ENCODE data around the gene LARP4. TPM values are rescaled to one million over a fixed set of nuclear protein-coding genes. Genes with fewer than 3 reads are reported as not detected.

Gene LARP4
- total and polyA plus RNA-seq, 2 experiments from 2014 or later: 59.1 to 88.8 TPM

DNA sequence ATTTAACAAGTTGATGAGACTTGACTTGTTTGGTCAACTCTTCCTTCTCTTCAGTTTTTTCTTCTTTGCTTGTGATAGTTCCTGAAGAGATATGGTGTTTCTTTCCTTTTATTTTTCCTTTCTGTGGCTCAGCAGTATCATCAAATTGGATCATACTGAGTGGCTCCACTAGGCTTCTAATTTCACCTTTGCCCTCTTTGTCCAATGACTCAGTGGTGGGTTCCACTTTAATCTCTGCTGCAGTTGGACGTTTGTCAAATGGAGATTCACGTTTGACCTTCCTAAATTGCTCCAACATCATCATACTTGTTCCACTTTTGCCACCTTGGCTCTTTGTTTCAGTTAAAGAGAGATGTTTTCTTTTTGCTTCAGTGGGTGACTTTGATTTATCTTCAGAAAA lies 45.8 kb upstream of the LARP4 start (continued):
- TF ChIP-seq, protein P1, sequence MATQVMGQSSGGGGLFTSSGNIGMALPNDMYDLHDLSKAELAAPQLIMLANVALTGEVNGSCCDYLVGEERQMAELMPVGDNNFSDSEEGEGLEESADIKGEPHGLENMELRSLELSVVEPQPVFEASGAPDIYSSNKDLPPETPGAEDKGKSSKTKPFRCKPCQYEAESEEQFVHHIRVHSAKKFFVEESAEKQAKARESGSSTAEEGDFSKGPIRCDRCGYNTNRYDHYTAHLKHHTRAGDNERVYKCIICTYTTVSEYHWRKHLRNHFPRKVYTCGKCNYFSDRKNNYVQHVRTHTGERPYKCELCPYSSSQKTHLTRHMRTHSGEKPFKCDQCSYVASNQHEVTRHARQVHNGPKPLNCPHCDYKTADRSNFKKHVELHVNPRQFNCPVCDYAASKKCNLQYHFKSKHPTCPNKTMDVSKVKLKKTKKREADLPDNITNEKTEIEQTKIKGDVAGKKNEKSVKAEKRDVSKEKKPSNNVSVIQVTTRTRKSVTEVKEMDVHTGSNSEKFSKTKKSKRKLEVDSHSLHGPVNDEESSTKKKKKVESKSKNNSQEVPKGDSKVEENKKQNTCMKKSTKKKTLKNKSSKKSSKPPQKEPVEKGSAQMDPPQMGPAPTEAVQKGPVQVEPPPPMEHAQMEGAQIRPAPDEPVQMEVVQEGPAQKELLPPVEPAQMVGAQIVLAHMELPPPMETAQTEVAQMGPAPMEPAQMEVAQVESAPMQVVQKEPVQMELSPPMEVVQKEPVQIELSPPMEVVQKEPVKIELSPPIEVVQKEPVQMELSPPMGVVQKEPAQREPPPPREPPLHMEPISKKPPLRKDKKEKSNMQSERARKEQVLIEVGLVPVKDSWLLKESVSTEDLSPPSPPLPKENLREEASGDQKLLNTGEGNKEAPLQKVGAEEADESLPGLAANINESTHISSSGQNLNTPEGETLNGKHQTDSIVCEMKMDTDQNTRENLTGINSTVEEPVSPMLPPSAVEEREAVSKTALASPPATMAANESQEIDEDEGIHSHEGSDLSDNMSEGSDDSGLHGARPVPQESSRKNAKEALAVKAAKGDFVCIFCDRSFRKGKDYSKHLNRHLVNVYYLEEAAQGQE (IDR thresholded peaks at IDR 0.05; ENCODE audit: unreplicated experiment): no peak
- TF ChIP-seq ZNF114 (CRISPR knock-in tag; IDR thresholded peaks at IDR 0.05) (no peak), JUNB (IDR thresholded peaks at IDR 0.05; ENCODE audit: unreplicated experiment) (no peak), STAT1 (IDR thresholded peaks at IDR 0.05; ENCODE audit: unreplicated experiment) (no peak)
- TF ChIP-seq, protein P2, sequence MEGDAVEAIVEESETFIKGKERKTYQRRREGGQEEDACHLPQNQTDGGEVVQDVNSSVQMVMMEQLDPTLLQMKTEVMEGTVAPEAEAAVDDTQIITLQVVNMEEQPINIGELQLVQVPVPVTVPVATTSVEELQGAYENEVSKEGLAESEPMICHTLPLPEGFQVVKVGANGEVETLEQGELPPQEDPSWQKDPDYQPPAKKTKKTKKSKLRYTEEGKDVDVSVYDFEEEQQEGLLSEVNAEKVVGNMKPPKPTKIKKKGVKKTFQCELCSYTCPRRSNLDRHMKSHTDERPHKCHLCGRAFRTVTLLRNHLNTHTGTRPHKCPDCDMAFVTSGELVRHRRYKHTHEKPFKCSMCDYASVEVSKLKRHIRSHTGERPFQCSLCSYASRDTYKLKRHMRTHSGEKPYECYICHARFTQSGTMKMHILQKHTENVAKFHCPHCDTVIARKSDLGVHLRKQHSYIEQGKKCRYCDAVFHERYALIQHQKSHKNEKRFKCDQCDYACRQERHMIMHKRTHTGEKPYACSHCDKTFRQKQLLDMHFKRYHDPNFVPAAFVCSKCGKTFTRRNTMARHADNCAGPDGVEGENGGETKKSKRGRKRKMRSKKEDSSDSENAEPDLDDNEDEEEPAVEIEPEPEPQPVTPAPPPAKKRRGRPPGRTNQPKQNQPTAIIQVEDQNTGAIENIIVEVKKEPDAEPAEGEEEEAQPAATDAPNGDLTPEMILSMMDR (conservative IDR thresholded peaks at IDR 0.05; ENCODE audit: low read depth in 2 of 2): no peak

DNA sequence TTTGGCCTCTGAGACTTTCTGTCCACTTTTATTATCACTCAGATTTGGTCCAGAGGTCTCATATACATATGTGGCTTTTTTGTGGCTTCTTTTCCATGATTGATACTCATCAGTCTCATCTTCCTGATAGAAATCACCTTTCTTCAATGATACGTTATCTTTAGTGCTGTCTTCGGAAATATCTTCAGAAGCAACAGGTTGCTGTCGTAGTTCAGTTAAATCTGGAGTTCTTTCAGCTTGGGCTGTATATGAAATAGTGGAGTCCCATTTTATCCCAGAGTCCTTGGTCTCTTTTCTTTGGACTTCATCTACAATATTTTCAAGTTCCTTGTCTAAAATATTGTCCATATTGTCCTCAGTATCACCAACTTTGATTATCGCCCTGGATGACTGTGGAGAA lies 45.3 kb upstream of the LARP4 start:
- no peaks in the 10 kb centered on the region for H3K36me3 Mint-ChIP-seq (ENCODE audit: low read depth)
- Histone ChIP-seq H3F3A (replicated peaks; ENCODE audit: low read depth) (no peaks in the 10 kb centered on the region), H3K79me2 (replicated peaks; ENCODE audit: insufficient read depth) (no peaks in the 10 kb centered on the region), H3K4me2 (no peak overlapping the region), H3K4me3 (no peak overlapping the region), H3K9me2 (ENCODE audit: insufficient read depth) (no peaks in the 10 kb centered on the region), H2AFZ (no peak overlapping the region), H3K4me1 (ENCODE audit: insufficient read depth) (0 out of 2 replicates have a peak, but pooled peaks cover 4% of the 10 kb centered on the region), H3K27me3 (ENCODE audit: insufficient read depth) (no peaks in the 10 kb centered on the region), H3K27ac (ENCODE audit: low read depth) (no peak overlapping the region), H3K36me3 (ENCODE audit: insufficient read depth) (no peaks in the 10 kb centered on the region), H4K20me1 (replicated peaks; ENCODE audit: insufficient read depth) (no peaks in the 10 kb centered on the region)
- H3K4me1 Mint-ChIP-seq: no peaks in the 10 kb centered on the region; the same call in 2 of the 3 replicates
- no peak for DNase-seq (ENCODE audit: low spot score)
- H3K4me3 Mint-ChIP-seq: no peak overlapping the region
- H3K27me3 Mint-ChIP-seq (ENCODE audit: insufficient read depth, low read depth, poor library complexity): peaks cover 2% of the 10 kb centered on the region
- H3K9me3 Mint-ChIP-seq: no peaks in the 10 kb centered on the region
- ATAC-seq: no peak
- H3K27ac Mint-ChIP-seq: no peak overlapping the region
- TF ChIP-seq POLR2AphosphoS5 (IDR thresholded peaks at IDR 0.05; ENCODE audit: low read depth): no peak
- TF ChIP-seq, protein P1 (IDR thresholded peaks at IDR 0.05; ENCODE audit: unreplicated experiment): no peak
- TF ChIP-seq, protein P2 (conservative IDR thresholded peaks at IDR 0.05; ENCODE audit: low read depth in 2 of 2): no peak
- no peak for TF ChIP-seq EZH2 (IDR thresholded peaks at IDR 0.05; ENCODE audit: low read depth, unreplicated experiment)
- no peak for TF ChIP-seq ZNF114 (CRISPR knock-in tag; IDR thresholded peaks at IDR 0.05)
